Measurements from ENCODE around the gene BEX5. TPM values are rescaled to one million over a fixed set of nuclear protein-coding genes. Genes with fewer than 3 reads are reported as not detected.
A peak's percentile ranks its signal among the peaks of the same experiment; 100 is the strongest.
"Not testable (repeated sequence)": the region's sequence is repeated elsewhere in the genome, so short reads cannot be mapped to it uniquely, and the experiment has no call there.

BEX5 gene
- total RNA-seq = 1.0 TPM

DNA sequence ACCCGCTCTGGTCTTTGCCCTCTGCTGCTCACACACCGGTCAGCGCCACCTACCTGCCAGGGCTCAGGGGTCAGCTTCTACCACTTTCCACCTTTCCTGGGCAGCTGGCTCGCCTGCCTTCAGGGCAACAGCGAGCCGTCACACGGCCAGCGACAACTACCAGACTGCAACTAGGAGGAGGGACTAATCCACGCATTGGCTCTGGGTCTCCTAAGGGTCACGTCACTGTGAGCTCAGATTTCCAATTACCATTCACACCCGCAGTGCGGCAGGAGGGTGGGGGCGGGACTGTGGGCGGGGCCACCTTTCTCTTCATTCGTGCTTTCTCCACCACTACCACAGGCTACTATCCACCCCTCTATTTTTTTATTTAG lies at the start of gene BEX5:
TSS of gene BEX5 (minus strand) at position 172 of the 374 bp plus-strand sequence. CDS start 1,712 bp downstream, outside the sequence.
- intact Hi-C loops (cut with DNase I) = no loop called here
- DNase-seq (ENCODE audit: low spot score) = no peak
- peak; percentile 87 for ATAC-seq

DNA sequence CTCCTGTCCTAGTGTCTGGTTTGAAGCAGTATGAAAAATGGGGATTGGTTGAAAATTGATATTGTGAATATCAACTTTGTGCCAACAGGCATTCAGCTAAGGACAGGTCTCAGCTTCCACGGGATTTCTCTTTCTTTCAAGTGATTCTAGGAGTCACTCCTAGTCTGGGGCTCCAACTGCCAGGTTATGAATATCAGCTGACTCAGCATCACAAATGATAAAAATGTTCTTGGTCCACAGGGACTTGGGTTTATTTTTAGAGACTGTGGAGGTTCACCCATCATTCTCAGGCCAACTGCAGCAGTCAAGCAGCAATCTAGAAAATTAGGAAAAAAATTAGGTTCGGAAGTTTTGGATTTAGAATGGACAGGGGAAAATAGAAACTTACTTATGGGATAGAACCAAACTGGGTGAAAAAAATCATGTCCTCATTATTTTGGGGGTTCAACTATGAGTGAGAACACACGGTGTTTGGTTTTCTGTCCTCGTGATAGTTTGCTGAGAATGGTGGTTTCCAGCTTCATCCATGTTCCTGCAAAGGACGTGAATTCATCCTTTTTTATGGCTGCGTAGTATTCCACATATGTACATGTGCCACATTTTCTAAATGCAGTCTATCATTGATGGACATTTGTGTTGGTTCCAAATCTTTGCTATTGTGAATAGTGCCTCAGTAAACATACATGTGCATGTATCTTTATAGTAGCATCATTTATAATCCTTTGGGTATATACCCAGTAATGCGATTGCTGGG lies 30.4 kb upstream of the BEX5 start:
- ATAC-seq (no peak), DNase-seq (ENCODE audit: low spot score) (no peak)
- intact Hi-C loops (cut with DNase I) = no loop called here

DNA sequence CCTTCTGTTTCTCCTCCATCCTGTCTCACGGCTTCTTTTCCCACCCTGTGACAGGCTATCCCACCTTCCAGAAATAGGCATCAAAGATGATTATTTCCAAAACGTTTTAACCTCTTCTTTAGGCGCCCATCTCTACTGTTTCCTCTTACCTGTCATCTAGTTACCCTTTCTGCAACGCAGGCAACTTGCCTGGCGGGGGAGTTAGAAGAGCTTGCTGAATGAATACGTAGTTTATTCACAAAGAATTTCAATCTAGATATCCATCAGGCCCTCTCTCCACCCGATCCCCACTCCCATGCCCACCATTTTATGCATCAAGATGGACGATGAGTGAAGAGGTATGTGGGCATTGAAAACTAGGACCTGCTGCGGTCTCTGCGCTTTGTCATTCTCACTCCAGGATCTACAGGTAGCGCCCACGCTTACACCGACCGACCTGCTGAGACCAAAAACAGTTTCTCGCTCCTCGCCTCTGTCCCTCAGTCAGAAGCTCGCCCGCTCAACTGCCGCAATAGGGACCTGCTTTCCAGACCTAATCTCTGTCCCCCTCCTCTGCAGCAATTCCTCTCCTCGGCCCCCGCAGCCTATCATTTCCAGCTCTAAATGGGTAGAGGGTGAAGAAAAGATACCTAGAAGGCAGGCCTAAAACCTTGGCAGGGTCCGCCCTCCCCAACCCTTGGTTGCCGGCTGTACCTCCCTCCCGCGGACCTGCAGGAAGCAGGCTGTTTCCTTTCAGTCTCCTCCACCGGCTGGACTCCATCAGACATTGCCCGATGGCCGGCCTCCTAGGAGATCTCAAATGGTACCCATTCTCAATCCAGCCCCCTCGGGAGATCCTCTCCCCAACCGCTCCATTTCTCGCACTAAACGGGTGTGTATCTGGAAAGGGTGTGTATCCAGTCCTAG lies 624 bp downstream of the BEX5 start:
- DNase-seq (ENCODE audit: low spot score) (no peak), ATAC-seq (peak; percentile 34)
- intact Hi-C loops (cut with DNase I) = no loop called here

DNA sequence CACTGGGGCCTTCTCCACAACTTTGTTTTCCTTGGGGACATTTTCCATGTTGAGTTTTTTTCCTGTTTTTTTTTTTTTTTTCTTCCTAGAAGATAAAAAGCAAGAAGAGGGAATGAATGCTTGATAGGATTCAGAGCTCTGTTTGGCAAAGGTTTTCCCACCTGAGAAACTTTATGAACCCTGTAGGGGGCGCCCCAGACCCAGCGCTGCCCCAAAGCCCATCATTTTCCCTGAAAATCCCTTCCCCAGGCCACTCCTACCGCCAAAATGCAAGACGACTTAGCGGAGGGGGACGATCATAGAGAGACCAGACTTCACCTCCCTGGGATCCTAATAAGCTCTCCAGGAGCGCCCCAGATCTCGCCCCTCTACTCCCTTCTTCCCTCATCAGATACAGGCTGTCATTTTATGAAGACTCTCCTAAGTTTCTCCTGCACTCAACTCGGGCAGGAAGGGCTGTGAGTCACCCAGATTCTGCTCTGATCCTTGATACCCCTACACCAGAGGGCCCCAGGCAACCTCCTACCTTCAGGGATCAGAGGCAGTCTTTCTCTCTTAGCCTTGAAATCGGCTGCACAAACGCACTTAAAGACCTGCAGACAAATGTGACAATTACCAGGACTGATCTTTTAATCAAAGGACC lies 1.4 kb downstream of the BEX5 start:
- intact Hi-C loops (cut with DNase I) = no loop called here
- ATAC-seq = no peak
- no peak for DNase-seq (ENCODE audit: low spot score)

DNA sequence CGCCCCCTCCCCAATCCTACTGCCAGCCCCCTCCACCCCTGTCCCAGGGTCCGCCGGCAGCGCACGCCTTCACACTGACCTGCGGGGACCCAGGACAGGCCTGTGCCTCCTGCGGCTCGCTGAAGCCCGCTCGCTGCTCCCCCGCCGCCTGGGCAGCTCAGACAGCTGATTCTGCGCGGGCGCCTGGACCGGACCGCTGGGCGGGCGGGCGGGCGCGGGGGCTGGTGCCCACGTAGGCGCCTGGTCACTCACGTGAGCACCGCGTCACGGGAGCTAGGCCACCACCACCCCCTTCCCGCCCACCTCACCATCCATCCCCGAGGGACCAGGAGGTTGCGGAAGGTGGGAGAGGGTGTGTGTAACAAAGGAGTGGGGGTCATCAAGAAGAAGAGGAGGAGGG lies 13.5 kb downstream of the BEX5 start, which contains the start of gene TCEAL6:
TSS of gene TCEAL6 (minus strand) at position 208 of the 400 bp plus-strand sequence.
- DNase-seq (ENCODE audit: low spot score); intact Hi-C loops (cut with DNase I); ATAC-seq: not testable (repeated sequence)

DNA sequence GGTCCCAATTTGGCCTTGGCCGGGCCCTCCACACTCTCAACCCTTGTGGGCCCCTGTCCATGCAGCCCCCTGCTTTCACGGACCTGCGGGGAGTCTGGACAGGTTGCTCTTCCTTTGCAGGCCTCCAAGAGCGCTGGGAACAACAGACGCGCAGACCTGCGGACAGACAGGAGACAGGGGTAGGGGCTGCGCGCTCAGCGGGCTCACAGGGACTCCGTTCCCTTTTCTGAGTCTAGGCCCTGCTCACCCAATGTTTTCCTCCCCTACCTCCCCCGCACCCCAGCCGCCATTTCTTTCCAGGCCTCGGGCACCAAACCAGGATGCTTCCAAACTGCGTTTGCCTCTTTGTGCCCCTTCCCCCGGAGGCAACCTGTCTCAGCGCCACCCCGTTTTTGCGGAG lies 14.1 kb downstream of the BEX5 start:
- intact Hi-C loops (cut with DNase I); ATAC-seq; DNase-seq (ENCODE audit: low spot score): not testable (repeated sequence)

DNA sequence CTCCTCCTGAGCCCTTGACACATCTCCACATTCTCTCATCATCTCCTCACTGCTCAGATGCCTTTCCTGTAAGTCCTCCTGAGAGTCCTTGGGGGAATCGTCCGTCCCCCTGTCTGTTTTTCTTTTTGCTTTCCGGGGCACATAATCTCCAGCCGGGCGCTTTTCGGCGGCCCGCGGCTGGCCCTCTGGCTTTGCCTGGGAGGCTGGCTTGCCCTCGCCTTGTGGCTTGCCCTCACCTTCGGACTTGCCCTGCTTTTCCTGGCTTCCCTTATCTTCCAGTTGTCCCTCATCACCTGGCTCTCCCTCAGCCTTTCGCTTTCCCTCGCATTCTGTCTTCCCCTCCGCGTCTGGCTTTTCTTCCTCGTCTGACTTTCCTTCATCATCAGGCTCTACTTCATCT lies 14.9 kb downstream of the BEX5 start:
- ATAC-seq; intact Hi-C loops (cut with DNase I); DNase-seq (ENCODE audit: low spot score): not testable (repeated sequence)

DNA sequence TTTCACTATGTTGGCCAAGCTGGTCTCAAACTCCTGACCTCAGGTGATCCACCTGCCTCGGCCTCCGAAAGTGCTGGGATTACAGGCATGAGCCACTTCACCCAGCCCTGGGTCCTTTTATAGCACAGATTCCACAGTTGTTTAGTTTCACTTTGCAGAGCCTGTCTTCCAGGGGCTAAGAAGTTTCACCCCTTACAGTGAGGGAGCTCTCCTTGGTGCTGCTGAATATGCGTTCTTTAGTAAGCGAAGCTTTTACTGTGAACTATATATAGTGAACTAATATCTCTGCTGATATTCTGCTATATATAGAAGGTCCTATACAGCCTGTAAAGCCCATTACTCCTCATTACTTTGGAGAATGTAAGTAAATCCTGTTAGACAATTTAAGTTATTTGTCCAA lies 17.7 kb downstream of the BEX5 start:
- intact Hi-C loops (cut with DNase I) = no loop called here
- DNase-seq (ENCODE audit: low spot score) = no peak
- ATAC-seq = no peak

DNA sequence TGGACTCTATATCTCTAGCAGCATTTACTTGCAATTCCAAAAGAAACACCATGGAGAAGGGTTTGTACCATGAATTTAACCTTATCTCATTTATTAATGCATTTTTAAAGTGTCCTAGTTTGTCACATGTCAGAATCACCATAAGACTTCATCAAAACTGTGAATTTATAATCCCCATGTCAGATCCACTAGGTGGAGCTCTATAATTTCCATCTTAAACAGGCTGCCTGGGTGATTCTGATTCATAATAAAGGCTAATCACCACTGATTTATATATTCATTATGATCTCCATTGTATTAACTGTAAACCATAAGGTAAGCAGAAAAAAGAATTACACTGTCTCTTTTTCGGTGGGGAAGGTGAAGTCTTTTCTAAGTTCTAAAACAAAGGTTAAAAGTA lies 26.3 kb downstream of the BEX5 start:
- ATAC-seq (no peak), DNase-seq (ENCODE audit: low spot score) (no peak)
- intact Hi-C loops (cut with DNase I) = no loop called here

DNA sequence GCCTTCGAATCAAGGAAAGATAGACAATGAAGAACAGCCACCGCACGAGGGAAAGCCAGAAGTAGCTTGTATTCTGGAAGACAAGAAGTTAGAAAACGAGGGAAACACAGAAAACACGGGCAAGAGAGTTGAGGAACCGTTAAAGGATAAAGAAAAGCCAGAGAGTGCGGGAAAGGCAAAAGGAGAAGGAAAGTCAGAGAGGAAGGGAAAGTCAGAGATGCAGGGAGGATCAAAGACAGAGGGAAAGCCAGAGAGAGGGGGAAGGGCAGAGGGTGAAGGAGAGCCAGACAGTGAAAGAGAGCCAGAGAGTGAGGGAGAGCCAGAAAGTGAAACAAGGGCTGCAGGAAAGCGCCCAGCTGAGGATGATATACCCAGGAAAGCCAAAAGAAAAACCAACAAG lies 28.9 kb downstream of the BEX5 start:
- intact Hi-C loops (cut with DNase I) = no loop called here
- no peak for DNase-seq (ENCODE audit: low spot score)
- no peak for ATAC-seq

DNA sequence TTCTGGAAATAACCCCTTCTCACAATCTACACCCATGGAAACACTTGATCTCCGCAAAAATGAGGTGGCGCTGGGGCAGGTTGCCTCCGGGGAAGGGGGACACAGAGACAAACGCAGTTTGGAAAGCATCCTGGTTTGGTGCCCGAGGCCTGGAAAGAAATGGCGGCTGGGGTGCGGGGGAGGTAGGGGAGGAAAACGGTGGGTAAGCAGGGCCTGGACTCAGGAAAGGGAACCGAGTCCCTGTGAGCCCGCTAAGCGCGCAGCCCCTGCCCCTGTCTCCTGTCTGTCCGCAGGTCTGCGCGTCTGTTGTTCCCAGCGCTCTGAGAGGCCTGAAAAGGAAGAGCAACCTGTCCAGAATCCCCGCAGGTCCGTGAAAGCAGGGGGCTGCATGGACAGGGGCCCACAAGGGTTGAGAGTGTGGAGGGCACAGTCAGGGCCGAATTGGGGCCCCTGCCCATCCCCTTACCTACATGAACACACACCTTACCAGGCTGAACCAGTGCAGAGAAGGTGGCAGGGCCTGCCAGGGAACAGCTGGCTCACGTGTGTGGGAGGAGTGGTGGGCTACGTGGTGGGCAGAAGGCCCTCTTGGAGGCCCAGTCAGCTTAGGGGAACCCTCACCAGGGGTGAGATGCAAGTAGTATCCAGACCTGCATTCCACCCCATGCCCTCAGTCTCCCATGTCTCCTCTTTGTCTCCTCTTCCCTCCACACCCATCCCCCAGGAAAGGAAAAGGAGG lies 29.5 kb downstream of the BEX5 start:
- DNase-seq (ENCODE audit: low spot score); intact Hi-C loops (cut with DNase I): not testable (repeated sequence)
- ATAC-seq = peak; percentile 38

DNA sequence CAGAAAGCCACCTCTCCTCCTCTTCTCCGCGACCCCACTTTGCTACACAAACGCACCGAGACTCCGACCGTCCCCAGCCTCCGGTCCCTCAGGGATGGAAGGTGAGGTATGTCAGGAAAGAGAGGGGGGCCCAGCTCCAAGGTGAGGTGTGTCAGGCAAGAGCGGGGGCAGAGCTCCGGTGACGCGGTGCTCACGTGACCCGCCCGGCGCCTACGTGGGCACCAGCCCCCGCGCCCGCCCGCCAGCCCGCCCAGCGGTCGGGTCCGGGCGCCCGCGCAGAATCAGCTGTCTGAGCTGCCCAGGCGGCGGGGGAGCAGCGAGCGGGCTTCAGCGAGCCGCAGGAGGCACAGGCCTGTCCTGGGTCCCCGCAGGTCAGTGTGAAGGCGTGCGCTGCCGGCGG lies 30.3 kb downstream of the BEX5 start, which contains the start of gene TCEAL2:
TSS of gene TCEAL2 (plus strand) at position 244 of the 400 bp plus-strand sequence. CDS start 1,152 bp downstream, outside the sequence.
- DNase-seq (ENCODE audit: low spot score); intact Hi-C loops (cut with DNase I): not testable (repeated sequence)
- ATAC-seq = peak; percentile 41

DNA sequence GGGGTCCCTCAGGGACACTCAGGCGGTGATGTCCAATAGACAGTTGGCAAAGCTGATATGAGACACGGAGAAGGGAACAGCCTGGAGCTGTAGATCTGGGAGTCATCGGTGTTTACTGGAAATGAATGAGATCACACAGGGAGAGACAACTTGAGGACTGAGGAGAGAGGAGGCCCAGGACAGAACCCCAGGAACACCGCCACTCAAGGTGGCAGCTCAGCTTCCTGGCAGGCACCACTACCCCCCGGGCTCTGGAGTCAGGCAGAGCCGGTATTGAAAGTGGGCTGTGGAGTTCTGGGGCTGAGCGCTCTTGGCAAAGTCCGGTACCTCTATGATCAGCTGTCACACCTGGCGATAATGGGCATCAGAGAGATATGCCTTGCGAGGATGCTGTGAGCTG lies 30.8 kb downstream of the BEX5 start:
- intact Hi-C loops (cut with DNase I); DNase-seq (ENCODE audit: low spot score); ATAC-seq: not testable (repeated sequence)

DNA sequence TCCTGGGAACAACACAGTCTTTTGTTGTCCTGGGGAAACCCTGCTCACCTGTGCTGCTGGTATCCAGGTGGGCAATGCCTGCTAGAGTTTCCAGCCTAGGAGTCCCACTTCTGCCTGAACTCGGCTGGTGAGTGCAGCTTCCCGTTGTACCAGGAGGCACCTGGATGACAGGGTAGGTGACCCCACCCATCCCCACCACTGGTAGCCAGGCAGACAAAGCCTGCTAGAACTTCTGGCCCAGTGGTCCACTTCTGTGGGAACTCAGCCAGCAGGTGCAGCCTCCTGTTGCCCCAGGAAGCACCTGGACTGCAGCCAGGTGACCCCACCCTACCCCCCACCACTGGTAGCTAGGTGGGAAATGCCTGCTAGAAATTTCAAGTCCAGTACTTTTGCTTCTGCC lies 40.0 kb downstream of the BEX5 start:
- intact Hi-C loops (cut with DNase I) = no loop called here
- ATAC-seq (no peak), DNase-seq (ENCODE audit: low spot score) (no peak)

DNA sequence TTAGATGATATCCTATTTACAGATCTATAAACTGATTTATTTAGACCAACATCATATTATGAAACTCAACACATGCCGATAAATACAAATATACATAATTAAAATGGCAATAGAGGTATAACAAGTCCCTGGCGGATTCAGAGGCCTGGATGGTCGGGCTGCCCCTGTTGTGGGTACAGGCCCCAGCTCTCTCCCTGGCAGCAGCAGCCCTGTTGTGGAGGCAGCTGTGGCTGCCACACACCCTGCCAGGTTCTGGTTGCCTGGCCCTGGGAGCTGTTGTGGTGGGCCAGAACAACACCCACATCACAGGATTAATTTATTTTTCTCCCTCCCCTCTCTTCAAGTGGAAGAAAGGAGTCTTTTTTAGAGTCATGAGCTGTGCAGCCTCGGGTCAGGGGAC lies 42.4 kb downstream of the BEX5 start:
- intact Hi-C loops (cut with DNase I) = no loop called here

More for the DNA sequence above, 42.4 kb downstream of the BEX5 start:
- ATAC-seq (no peak), DNase-seq (ENCODE audit: low spot score) (no peak)
